ENCODE measurements around the gene ASTN2. TPM values are rescaled to one million over a fixed set of nuclear protein-coding genes. Genes with fewer than 3 reads are reported as not detected.

Gene ASTN2
- total and polyA plus RNA-seq, 9 donors, result 1.8 to 6.4 (median 3.2) TPM

DNA sequence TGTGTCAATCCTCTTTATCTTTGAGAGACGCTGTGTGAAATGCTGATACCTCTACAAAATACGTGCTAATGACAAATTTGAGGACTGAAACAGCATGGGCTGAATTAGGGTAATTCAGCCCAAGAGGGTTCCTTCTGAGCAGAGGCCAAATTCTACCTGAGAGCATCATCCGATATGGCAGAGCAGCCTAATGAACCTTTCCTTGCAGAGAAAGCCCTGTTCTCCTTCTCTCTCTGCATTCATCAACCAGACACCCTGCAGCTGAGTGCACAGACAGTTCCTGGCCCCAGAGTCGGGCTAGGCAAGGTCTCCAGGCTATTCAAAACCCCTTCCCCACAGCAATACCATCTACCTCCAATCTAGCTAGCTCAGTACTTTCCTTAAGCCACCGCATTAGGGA, 649.8 kb downstream of the ASTN2 start:
- Histone ChIP-seq H3K27ac (no peak overlapping the region), H3K9me3 (no peaks in the 10 kb centered on the region), H3K36me3 (no peaks in the 10 kb centered on the region), H3K4me1 (ENCODE audit: insufficient read depth) (no peaks in the 10 kb centered on the region), H3K27me3 (no peaks in the 10 kb centered on the region), H3K4me3 (no peak overlapping the region)
- intact Hi-C loops (cut with DNase I), result no loop called here
- TF ChIP-seq EP300 (IDR thresholded peaks at IDR 0.05), result no peak
- TF ChIP-seq POLR2A (IDR thresholded peaks at IDR 0.05), result no peak
- no peak for TF ChIP-seq CTCF (IDR thresholded peaks at IDR 0.05)
- 70 to 75% (median 74%) methylated on average over 5 of the region's 5 CpGs for WGBS, 3 donors
- DNase-seq, result no peak

DNA sequence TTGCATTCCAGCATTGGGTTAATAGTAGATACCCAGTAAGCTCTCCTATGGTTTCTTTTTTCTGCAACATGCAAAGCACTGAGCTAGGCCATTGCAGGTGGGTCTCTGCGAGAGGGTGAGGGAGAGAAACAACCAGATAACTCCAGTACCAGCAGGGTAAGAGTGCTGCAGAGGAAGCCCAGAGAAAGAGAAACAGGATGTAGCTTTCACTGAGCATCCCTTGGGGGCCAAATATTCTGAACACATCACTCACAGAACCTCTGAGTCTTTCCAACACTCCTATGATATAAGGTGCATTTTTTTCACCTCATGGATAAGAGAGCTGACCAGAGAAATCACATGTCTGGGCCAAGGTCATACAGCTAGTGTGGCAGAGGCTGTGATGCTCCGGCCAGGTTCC, 651.1 kb downstream of the ASTN2 start:
- H3K4me1 ChIP-seq (ENCODE audit: insufficient read depth), result no peaks in the 10 kb centered on the region
- intact Hi-C loops (cut with DNase I), result no loop called here
- DNase-seq, result no peak
- H3K27ac ChIP-seq, result no peak overlapping the region
- H3K27me3 ChIP-seq, result no peaks in the 10 kb centered on the region
- TF ChIP-seq EP300 (IDR thresholded peaks at IDR 0.05), result no peak
- TF ChIP-seq POLR2A (IDR thresholded peaks at IDR 0.05), result no peak
- TF ChIP-seq CTCF (IDR thresholded peaks at IDR 0.05), result no peak
- H3K9me3 ChIP-seq, result no peaks in the 10 kb centered on the region
- no peak overlapping the region for H3K4me3 ChIP-seq
- 71 to 80% (median 72%) methylated on average over 2 of the region's 2 CpGs for WGBS, 3 donors
- no peaks in the 10 kb centered on the region for H3K36me3 ChIP-seq

DNA sequence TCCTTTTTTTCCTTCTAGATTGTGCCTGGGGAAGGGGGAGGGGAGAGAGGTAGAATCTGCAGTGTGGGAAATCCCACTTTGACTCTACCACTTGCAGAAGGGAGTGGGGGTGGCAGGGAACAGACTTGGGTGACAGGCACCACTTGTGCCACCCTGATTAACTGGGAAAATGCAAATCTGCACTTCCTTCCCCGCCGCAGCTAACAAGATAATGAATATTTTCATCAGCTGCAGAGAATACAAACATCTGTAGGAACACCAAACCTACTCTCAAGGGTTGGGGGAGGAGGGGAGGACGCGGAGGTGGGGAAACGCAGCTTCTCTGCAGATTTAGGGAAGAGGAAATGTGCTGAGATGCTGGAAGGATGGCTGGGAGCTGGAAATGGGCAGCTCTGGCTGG, 654.2 kb downstream of the ASTN2 start:
- Histone ChIP-seq H3K9me3 (no peaks in the 10 kb centered on the region), H3K36me3 (no peaks in the 10 kb centered on the region), H3K27ac (no peak overlapping the region), H3K4me1 (ENCODE audit: insufficient read depth) (no peaks in the 10 kb centered on the region), H3K4me3 (no peak overlapping the region), H3K27me3 (no peaks in the 10 kb centered on the region)
- no peak for DNase-seq
- no peak for TF ChIP-seq CTCF (IDR thresholded peaks at IDR 0.05)
- no peak for TF ChIP-seq EP300 (IDR thresholded peaks at IDR 0.05)
- TF ChIP-seq POLR2A (IDR thresholded peaks at IDR 0.05), result no peak
- 13 to 34% (median 18%) methylated on average over 5 of the region's 5 CpGs for WGBS, 3 donors
- intact Hi-C loops (cut with DNase I), result no loop called here

- 57 to 65% (median 61%) methylated on average over 7 of the region's 7 CpGs for WGBS, 3 donors
- H3K27me3 ChIP-seq, result no peaks in the 10 kb centered on the region
- no peak for TF ChIP-seq CTCF (IDR thresholded peaks at IDR 0.05)
- TF ChIP-seq EP300 (IDR thresholded peaks at IDR 0.05), result no peak
- TF ChIP-seq POLR2A (IDR thresholded peaks at IDR 0.05), result no peak
- no peak overlapping the region for H3K27ac ChIP-seq
- intact Hi-C loops (cut with DNase I), result no loop called here
- DNase-seq, result no peak
- H3K4me1 ChIP-seq (ENCODE audit: insufficient read depth), result no peaks in the 10 kb centered on the region
- H3K4me3 ChIP-seq, result no peak overlapping the region
- no peaks in the 10 kb centered on the region for H3K36me3 ChIP-seq
- H3K9me3 ChIP-seq, result no peaks in the 10 kb centered on the region
These were observed 657.8 kb downstream of the ASTN2 start for GRCh38 chr9:116757030-116757429.

DNA sequence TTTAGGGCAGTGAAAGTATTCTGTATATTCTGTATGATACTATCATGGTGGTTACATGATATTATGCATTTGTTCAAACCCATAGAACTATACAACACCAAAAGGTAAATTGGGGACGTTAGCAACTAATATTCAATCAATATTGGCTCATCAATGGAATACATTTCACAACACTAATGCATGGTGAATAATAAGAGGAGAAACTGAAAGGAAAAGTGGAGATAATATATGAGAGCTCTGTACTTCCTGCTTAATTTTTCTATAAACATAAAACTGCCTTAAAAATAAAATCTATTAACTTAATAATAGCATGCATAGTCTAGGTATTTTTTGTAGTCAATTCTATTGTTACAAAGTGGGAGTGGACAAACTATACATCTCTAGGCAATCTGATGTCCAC, 661.5 kb downstream of the ASTN2 start:
- TF ChIP-seq CTCF (IDR thresholded peaks at IDR 0.05) (no peak), EP300 (IDR thresholded peaks at IDR 0.05) (no peak), POLR2A (IDR thresholded peaks at IDR 0.05) (no peak)
- intact Hi-C loops (cut with DNase I), result no loop called here
- no peaks in the 10 kb centered on the region for H3K36me3 ChIP-seq
- 65 to 80% (median 76%) methylated on average over 1 of the region's 1 CpG for WGBS, 3 donors
- no peak overlapping the region for H3K4me3 ChIP-seq
- H3K27me3 ChIP-seq, result no peaks in the 10 kb centered on the region
- H3K4me1 ChIP-seq (ENCODE audit: insufficient read depth), result no peaks in the 10 kb centered on the region
- no peak for DNase-seq
- no peaks in the 10 kb centered on the region for H3K9me3 ChIP-seq
- no peak overlapping the region for H3K27ac ChIP-seq
